Measurements from ENCODE around the gene CYP27C1. TPM values are rescaled to one million over a fixed set of nuclear protein-coding genes. Genes with fewer than 3 reads are reported as not detected.
A peak's percentile ranks its signal among the peaks of the same experiment; 100 is the strongest.
"Not testable (repeated sequence)": the region's sequence is repeated elsewhere in the genome, so short reads cannot be mapped to it uniquely, and the experiment has no call there.

CYP27C1 gene
- not detected for total RNA-seq
- polyA plus RNA-seq: not detected
- 0 to 0.09 (median 0) reads per million in 6 experiments for total RNA-seq

- Mint-ChIP-seq H3K27ac (peak within 1 kb of the TSS in 2 of 10 donors; percentile 29 to 54), H3K27me3 (peaks cover 30 to 72% (median 61%) of the 10 kb centered on the region in 5 donors), H3K4me3 (peak within 1 kb of the TSS; percentile 73 to 92 (median 84)), H3K9me3 (peaks cover 0 to 19% (median 4%) of the 10 kb centered on the region in 9 donors), H3K4me1 (peaks cover 12 to 23% (median 20%) of the 10 kb centered on the region in 4 donors), H3K36me3 (peaks cover 4 to 19% (median 5%) of the 10 kb centered on the region in 3 donors)
- peak in 3 of 10 donors; percentile 19 to 34 (median 25) for DNase-seq
- ATAC-seq: peak; percentile 74 to 81
- POLR2A ChIA-PET: no interaction called here
Measured at GRCh38 chr2:127220102-127220767, at the start of gene CYP27C1. Gene CYP27C1, minus strand, starts transcription at chr2:127220299. Its CDS starts 29 bp downstream, at chr2:127220270.

GRCh38 chr2:127261804-127262406 lies 41.8 kb upstream of the CYP27C1 start:
- Mint-ChIP-seq H3K4me1 (peaks cover 0 to 5% (median 3%) of the 10 kb centered on the region in 4 donors), H3K27ac (no peak overlapping the region), H3K27me3 (no peaks in the 10 kb centered on the region), H3K9me3 (no peaks in the 10 kb centered on the region), H3K4me3 (no peak overlapping the region), H3K36me3 (peaks cover 3 to 88% (median 40%) of the 10 kb centered on the region in 3 donors)
- no peak for ATAC-seq
- no peak for DNase-seq
- POLR2A ChIA-PET: no interaction called here

GRCh38 chr2:127259355-127259754 lies 39.3 kb upstream of the CYP27C1 start:
- ATAC-seq: no peak
- peaks cover 4 to 83% (median 37%) of the 10 kb centered on the region in 3 donors for H3K36me3 Mint-ChIP-seq
- peak overlapping the region in 3 of 10 donors; percentile 31 to 89 (median 78) for H3K27ac Mint-ChIP-seq

GRCh38 chr2:127256866-127257265 lies 36.8 kb upstream of the CYP27C1 start:
- DNase-seq (no peak), ATAC-seq (no peak)
- Mint-ChIP-seq H3K27me3 (no peaks in the 10 kb centered on the region), H3K36me3 (peaks cover 4 to 72% (median 39%) of the 10 kb centered on the region in 3 donors), H3K4me3 (no peak overlapping the region), H3K9me3 (no peaks in the 10 kb centered on the region), H3K4me1 (peaks cover 2 to 20% (median 8%) of the 10 kb centered on the region in 4 donors), H3K27ac (peak overlapping the region in 2 of 10 donors; percentile 34 to 54)
- POLR2A ChIA-PET: no interaction called here

More at GRCh38 chr2:127259355-127259754, 39.3 kb upstream of the CYP27C1 start:
- no peaks in the 10 kb centered on the region for H3K27me3 Mint-ChIP-seq
- H3K4me3 Mint-ChIP-seq: no peak overlapping the region
- no peaks in the 10 kb centered on the region for H3K9me3 Mint-ChIP-seq
- peaks cover 2 to 19% (median 8%) of the 10 kb centered on the region in 4 donors for H3K4me1 Mint-ChIP-seq
- POLR2A ChIA-PET: no interaction called here
- DNase-seq: no peak

- H3K27me3 Mint-ChIP-seq: no peaks in the 10 kb centered on the region
- DNase-seq: no peak
- H3K9me3 Mint-ChIP-seq: no peaks in the 10 kb centered on the region
- POLR2A ChIA-PET: no interaction called here
- ATAC-seq: no peak
- H3K27ac Mint-ChIP-seq: peak overlapping the region in 3 of 10 donors; percentile 18 to 60 (median 43)
- H3K4me1 Mint-ChIP-seq: peaks cover 2 to 20% (median 8%) of the 10 kb centered on the region in 4 donors
- no peak overlapping the region for H3K4me3 Mint-ChIP-seq
- H3K36me3 Mint-ChIP-seq: peaks cover 4 to 72% (median 44%) of the 10 kb centered on the region in 3 donors
Measured at GRCh38 chr2:127256381-127256780, 36.3 kb upstream of the CYP27C1 start.

- POLR2A ChIA-PET: no interaction called here
- DNase-seq: no peak
- H3K27ac Mint-ChIP-seq: peak overlapping the region in 2 of 10 donors; percentile 8 to 15
- H3K4me3 Mint-ChIP-seq: no peak overlapping the region
- ATAC-seq: no peak
- peaks cover 2 to 20% (median 8%) of the 10 kb centered on the region in 4 donors for H3K4me1 Mint-ChIP-seq
- no peaks in the 10 kb centered on the region for H3K27me3 Mint-ChIP-seq
- H3K9me3 Mint-ChIP-seq: no peaks in the 10 kb centered on the region
- peaks cover 4 to 70% (median 42%) of the 10 kb centered on the region in 3 donors for H3K36me3 Mint-ChIP-seq
Measured at GRCh38 chr2:127255721-127256120, 35.6 kb upstream of the CYP27C1 start.

- Mint-ChIP-seq H3K4me1 (peaks cover 2 to 20% (median 8%) of the 10 kb centered on the region in 4 donors), H3K36me3 (peaks cover 4 to 68% (median 37%) of the 10 kb centered on the region in 3 donors), H3K4me3 (no peak overlapping the region), H3K27ac (peak overlapping the region in 7 of 10 donors; percentile 8 to 72 (median 54)), H3K27me3 (no peaks in the 10 kb centered on the region), H3K9me3 (no peaks in the 10 kb centered on the region)
- ATAC-seq (no peak), DNase-seq (no peak)
- POLR2A ChIA-PET: no interaction called here
Measured at GRCh38 chr2:127255146-127255545, 35.0 kb upstream of the CYP27C1 start.

GRCh38 chr2:127254386-127254981 lies 34.4 kb upstream of the CYP27C1 start:
- POLR2A ChIA-PET: no interaction called here
- no peak for DNase-seq
- no peak overlapping the region for H3K4me3 Mint-ChIP-seq
- ATAC-seq: no peak
- H3K9me3 Mint-ChIP-seq: no peaks in the 10 kb centered on the region
- H3K4me1 Mint-ChIP-seq: peaks cover 2 to 19% (median 8%) of the 10 kb centered on the region in 4 donors
- peaks cover 4 to 61% (median 33%) of the 10 kb centered on the region in 3 donors for H3K36me3 Mint-ChIP-seq
- no peaks in the 10 kb centered on the region for H3K27me3 Mint-ChIP-seq
- H3K27ac Mint-ChIP-seq: peak overlapping the region in 4 of 10 donors; percentile 43 to 81 (median 62)

- Mint-ChIP-seq H3K36me3 (peaks cover 3 to 40% (median 39%) of the 10 kb centered on the region in 3 donors), H3K9me3 (peaks cover 2 to 38% (median 20%) of the 10 kb centered on the region in 9 donors)
- H3K27ac Mint-ChIP-seq, H3K4me1 Mint-ChIP-seq, H3K27me3 Mint-ChIP-seq, POLR2A ChIA-PET, ATAC-seq, DNase-seq, H3K4me3 Mint-ChIP-seq: not testable (repeated sequence)
Measured at GRCh38 chr2:127241184-127241583, 21.1 kb upstream of the CYP27C1 start.

- H3K27ac Mint-ChIP-seq: no peak overlapping the region
- H3K4me3 Mint-ChIP-seq: no peak overlapping the region
- no peaks in the 10 kb centered on the region for H3K4me1 Mint-ChIP-seq
- H3K9me3 Mint-ChIP-seq: peaks cover 2 to 38% (median 20%) of the 10 kb centered on the region in 9 donors
- POLR2A ChIA-PET: no interaction called here
- no peak for ATAC-seq
- DNase-seq: no peak
- H3K27me3 Mint-ChIP-seq: peaks cover 0 to 1% (median 0%) of the 10 kb centered on the region in 5 donors
- H3K36me3 Mint-ChIP-seq: peaks cover 3 to 41% (median 39%) of the 10 kb centered on the region in 3 donors
Measured at GRCh38 chr2:127239395-127239794, 19.3 kb upstream of the CYP27C1 start.

GRCh38 chr2:127237768-127238167 lies 17.7 kb upstream of the CYP27C1 start:
- peaks cover 3 to 43% (median 39%) of the 10 kb centered on the region in 3 donors for H3K36me3 Mint-ChIP-seq
- H3K4me1 Mint-ChIP-seq, H3K27me3 Mint-ChIP-seq, ATAC-seq, POLR2A ChIA-PET, H3K27ac Mint-ChIP-seq, DNase-seq, H3K4me3 Mint-ChIP-seq: not testable (repeated sequence)
- peaks cover 2 to 38% (median 20%) of the 10 kb centered on the region in 9 donors for H3K9me3 Mint-ChIP-seq

- POLR2A ChIA-PET: no interaction called here
- peaks cover 0 to 24% (median 13%) of the 10 kb centered on the region in 9 donors for H3K9me3 Mint-ChIP-seq
- DNase-seq (no peak), ATAC-seq (no peak)
- H3K27me3 Mint-ChIP-seq: no peaks in the 10 kb centered on the region
- H3K4me1 Mint-ChIP-seq: no peaks in the 10 kb centered on the region
- H3K4me3 Mint-ChIP-seq: no peak overlapping the region
- H3K36me3 Mint-ChIP-seq: peaks cover 5 to 36% (median 26%) of the 10 kb centered on the region in 3 donors
- no peak overlapping the region for H3K27ac Mint-ChIP-seq
Measured at GRCh38 chr2:127235082-127235702, 15.1 kb upstream of the CYP27C1 start.
